ENCODE measurements around the gene GRIK4.

- no peak for TF ChIP-seq EP300 (IDR thresholded peaks at IDR 0.05; ENCODE audit: low read length)
- no peak for TF ChIP-seq PHF8 (IDR thresholded peaks at IDR 0.05; ENCODE audit: borderline replicate concordance, low read length)
Observed at GRCh38 chr11:120766318-120766717, 254.8 kb downstream of the GRIK4 start.

All from K562 (cell line).